ENCODE data around the gene TFF1. TPM values are rescaled to one million over a fixed set of nuclear protein-coding genes. Genes with fewer than 3 reads are reported as not detected.

Gene TFF1
- total RNA-seq, 1 donor from 2014 or later = not detected

- H3K27me3 Mint-ChIP-seq (ENCODE audit: unreplicated experiment) = peaks cover 2% of the 10 kb centered on the region
- TF ChIP-seq CTCF (IDR thresholded peaks at IDR 0.05; ENCODE audit: partially characterized antibody, unreplicated experiment) = no peak
- DNase-seq = no peak
- peaks cover 8% of the 10 kb centered on the region for H3K9me3 Mint-ChIP-seq (ENCODE audit: unreplicated experiment)
- H3K27ac Mint-ChIP-seq (ENCODE audit: unreplicated experiment) = no peak overlapping the region
- peaks cover 20% of the 10 kb centered on the region for H3K4me1 Mint-ChIP-seq (ENCODE audit: low read depth, unreplicated experiment)
- H3K4me3 Mint-ChIP-seq (ENCODE audit: unreplicated experiment) = no peak overlapping the region
- no peaks in the 10 kb centered on the region for H3K36me3 Mint-ChIP-seq (ENCODE audit: unreplicated experiment)
Observed at GRCh38 chr21:42316891-42317290, 49.4 kb downstream of the TFF1 start.

- Mint-ChIP-seq H3K4me1 (ENCODE audit: low read depth, unreplicated experiment) (peaks cover 25% of the 10 kb centered on the region), H3K27ac (ENCODE audit: unreplicated experiment) (no peak within 1 kb of the TSS), H3K4me3 (ENCODE audit: unreplicated experiment) (no peak within 1 kb of the TSS), H3K9me3 (ENCODE audit: unreplicated experiment) (peaks cover 6% of the 10 kb centered on the region), H3K36me3 (ENCODE audit: unreplicated experiment) (no peaks in the 10 kb centered on the region), H3K27me3 (ENCODE audit: unreplicated experiment) (no peaks in the 10 kb centered on the region)
- no peak for TF ChIP-seq CTCF (IDR thresholded peaks at IDR 0.05; ENCODE audit: partially characterized antibody, unreplicated experiment)
- no peak for DNase-seq
Observed at GRCh38 chr21:42315296-42315891, 50.9 kb downstream of the TFF1 start, which contains the start of gene TFF3. TSS of gene TFF3 (minus strand) at chr21:42315409. CDS start at chr21:42315374, 35 bp downstream.

- Mint-ChIP-seq H3K27me3 (ENCODE audit: unreplicated experiment) (no peaks in the 10 kb centered on the region), H3K27ac (ENCODE audit: unreplicated experiment) (no peak overlapping the region), H3K4me1 (ENCODE audit: low read depth, unreplicated experiment) (peaks cover 28% of the 10 kb centered on the region), H3K36me3 (ENCODE audit: unreplicated experiment) (no peaks in the 10 kb centered on the region), H3K9me3 (ENCODE audit: unreplicated experiment) (peaks cover 6% of the 10 kb centered on the region), H3K4me3 (ENCODE audit: unreplicated experiment) (no peak overlapping the region)
- DNase-seq = no peak
- TF ChIP-seq CTCF (IDR thresholded peaks at IDR 0.05; ENCODE audit: partially characterized antibody, unreplicated experiment) = no peak
Observed at GRCh38 chr21:42314616-42315295, 51.6 kb downstream of the TFF1 start.

- peaks cover 28% of the 10 kb centered on the region for H3K4me1 Mint-ChIP-seq (ENCODE audit: low read depth, unreplicated experiment)
- peaks cover 6% of the 10 kb centered on the region for H3K9me3 Mint-ChIP-seq (ENCODE audit: unreplicated experiment)
- no peak for TF ChIP-seq CTCF (IDR thresholded peaks at IDR 0.05; ENCODE audit: partially characterized antibody, unreplicated experiment)
- no peaks in the 10 kb centered on the region for H3K36me3 Mint-ChIP-seq (ENCODE audit: unreplicated experiment)
- no peak for DNase-seq
- no peak overlapping the region for H3K27ac Mint-ChIP-seq (ENCODE audit: unreplicated experiment)
- no peak overlapping the region for H3K4me3 Mint-ChIP-seq (ENCODE audit: unreplicated experiment)
- H3K27me3 Mint-ChIP-seq (ENCODE audit: unreplicated experiment) = no peaks in the 10 kb centered on the region
Observed at GRCh38 chr21:42313501-42313969, 52.8 kb downstream of the TFF1 start.

GRCh38 chr21:42312626-42313104 lies 53.7 kb downstream of the TFF1 start:
- Mint-ChIP-seq H3K4me1 (ENCODE audit: low read depth, unreplicated experiment) (peaks cover 32% of the 10 kb centered on the region), H3K4me3 (ENCODE audit: unreplicated experiment) (no peak overlapping the region), H3K36me3 (ENCODE audit: unreplicated experiment) (no peaks in the 10 kb centered on the region), H3K27me3 (ENCODE audit: unreplicated experiment) (no peaks in the 10 kb centered on the region), H3K9me3 (ENCODE audit: unreplicated experiment) (peaks cover 6% of the 10 kb centered on the region), H3K27ac (ENCODE audit: unreplicated experiment) (no peak overlapping the region)
- no peak for DNase-seq
- no peak for TF ChIP-seq CTCF (IDR thresholded peaks at IDR 0.05; ENCODE audit: partially characterized antibody, unreplicated experiment)
